H1 (cell line): ENCODE data around the gene ZNF737. TPM values are rescaled to one million over a fixed set of nuclear protein-coding genes. Genes with fewer than 3 reads are reported as not detected.

Experiments
- CTCF ChIA-PET: fragments of 300-600 bp; sonication (Branson Sonifier 250); formaldehyde crosslinking; loops from one replicate; lab custom pipeline; 2021; ENCODE audit not compliant: partially characterized antibody; lab: Charles Lee
- POLR2A ChIA-PET: fragments of 300-600 bp; sonication (Branson Sonifier 250); formaldehyde crosslinking; loops from one replicate; lab custom pipeline; 2021; ENCODE audit warnings: inconsistent platforms; ENCODE audit not compliant: partially characterized antibody; lab: Charles Lee
- DNase-seq, 2 experiments: peaks; one replicate each; pipeline versions ENCODE4 v3.0.0 to v3.0.0-alpha.2; 2010 to 2022; ENCODE audit warnings: low spot score in 2 of 2, low read depth in 1 of 2, mixed read lengths in 1 of 2
- FAIRE-seq: peaks from 2 replicates; lab custom pipeline; 2011; peaks lifted over from hg19 to GRCh38; lab: Jason Lieb, UNC
- H2AFZ ChIP-seq: 2 replicates; pipeline ENCODE4 v1.8.1; 2012; ENCODE audit warnings: low read length, inconsistent platforms
- H2AK5ac ChIP-seq: 2 replicates; pipeline ENCODE4 v1.6.1; 2013; ENCODE audit warnings: low read depth, low read length
- H2BK120ac ChIP-seq: replicated peaks from 2 replicates; pipeline ENCODE3; 2013; ENCODE audit warnings: low read depth, low read length, inconsistent platforms
- H2BK12ac ChIP-seq: 2 replicates; pipeline ENCODE4 v1.6.1; 2013; ENCODE audit warnings: low read depth, low read length
- H2BK15ac ChIP-seq: 2 replicates; pipeline ENCODE4 v1.6.1; 2013; ENCODE audit warnings: low read length
- H2BK20ac ChIP-seq: 2 replicates; pipeline ENCODE4 v1.6.1; 2013; ENCODE audit warnings: low read length
- H2BK5ac ChIP-seq: 2 replicates; pipeline ENCODE4 v1.6.1; 2013; ENCODE audit warnings: low read depth, low read length
- H3K14ac ChIP-seq: 2 replicates; pipeline ENCODE4 v1.6.1; 2013; ENCODE audit warnings: inconsistent platforms; ENCODE audit not compliant: insufficient read length
- H3K18ac ChIP-seq: 2 replicates; pipeline ENCODE4 v1.6.1; 2013; ENCODE audit warnings: low read length; ENCODE audit errors: extremely low read depth
- H3K23ac ChIP-seq: 2 replicates; pipeline ENCODE4 v1.6.1; 2013; ENCODE audit warnings: inconsistent platforms; ENCODE audit not compliant: insufficient read length
- H3K23me2 ChIP-seq: 2 replicates; pipeline ENCODE4 v1.6.1; 2013; ENCODE audit warnings: low read depth, low read length
- H3K27ac ChIP-seq: 2 replicates; pipeline ENCODE4 v1.6.1; 2011; ENCODE audit warnings: low read depth, low read length, inconsistent platforms
- H3K27me3 ChIP-seq, 4 experiments: replicated peaks in 1 of 4; 1 replicate in 1 of 4; 2 replicates in 3 of 4; pipeline versions ENCODE4 v1.6.1 to v1.8.1; 2011 to 2013; ENCODE audit warnings: low read length in 3 of 4, mild to moderate bottlenecking in 3 of 4, inconsistent platforms in 2 of 4, mixed read lengths in 2 of 4, moderate library complexity in 1 of 4; ENCODE audit not compliant: control insufficient read depth in 3 of 4, insufficient read depth in 3 of 4; ENCODE audit errors: extremely low read depth in 1 of 4
- H3K36me3 ChIP-seq, 4 experiments: 2 replicates each; pipeline versions ENCODE4 v1.6.1 to v1.8.1; 2011 to 2013; ENCODE audit warnings: mild to moderate bottlenecking in 4 of 4, low read length in 3 of 4, moderate library complexity in 2 of 4, control low read depth in 1 of 4, inconsistent platforms in 1 of 4; ENCODE audit not compliant: insufficient read depth in 4 of 4, control insufficient read depth in 2 of 4
- H3K4ac ChIP-seq: replicated peaks from 2 replicates; pipeline ENCODE3; 2013; ENCODE audit warnings: low read length, low read depth, mixed read lengths, inconsistent platforms; ENCODE audit not compliant: insufficient read length
- H3K4me1 ChIP-seq, 4 experiments: replicated peaks in 1 of 4; 1 replicate in 1 of 4; 2 replicates in 3 of 4; pipeline versions ENCODE4 v1.6.1 to v1.8.1; 2011 to 2013; ENCODE audit warnings: low read length in 3 of 4, inconsistent platforms in 2 of 4, mixed read lengths in 1 of 4; ENCODE audit not compliant: insufficient read depth in 4 of 4, control insufficient read depth in 3 of 4
- H3K4me2 ChIP-seq, 2 experiments: 2 replicates each; pipeline versions ENCODE4 v1.6.1 to v1.8.1; 2011 to 2013; ENCODE audit warnings: low read depth in 2 of 2, low read length in 2 of 2, control low read depth in 1 of 2, inconsistent platforms in 1 of 2, mild to moderate bottlenecking in 1 of 2; ENCODE audit not compliant: insufficient read depth in 1 of 2
- H3K4me3 ChIP-seq, 4 experiments: fragments of 200-600, 300-600 bp in 1 of 4; sonication (generic), shearing (Covaris generic), sonication (Bioruptor Twin) in 1 of 4; 2 replicates each; pipeline versions ENCODE4 v1.5.1 to v1.8.1; 2011 to 2016; ENCODE audit warnings: low read length in 4 of 4, low read depth in 3 of 4, control low read depth in 2 of 4, inconsistent platforms in 2 of 4, mild to moderate bottlenecking in 2 of 4, mixed read lengths in 1 of 4, moderate library complexity in 1 of 4; ENCODE audit not compliant: insufficient read depth in 2 of 4; ENCODE audit errors: extremely low read depth in 1 of 4
- H3K56ac ChIP-seq: replicated peaks from 2 replicates; pipeline ENCODE3; 2013; ENCODE audit warnings: low read depth, mild to moderate bottlenecking, mixed read lengths, low read length, inconsistent platforms; ENCODE audit not compliant: insufficient read length
- H3K79me1 ChIP-seq: 2 replicates; pipeline ENCODE4 v1.6.1; 2013; ENCODE audit warnings: low read depth, low read length, control low read depth
- H3K79me2 ChIP-seq, 2 experiments: 2 replicates each; pipeline versions ENCODE4 v1.6.1 to v1.8.1; 2012 to 2013; ENCODE audit warnings: low read length in 2 of 2, mild to moderate bottlenecking in 2 of 2, inconsistent platforms in 1 of 2; ENCODE audit not compliant: insufficient read depth in 2 of 2, control insufficient read depth in 1 of 2
- H3K9ac ChIP-seq, 4 experiments: replicated peaks in 1 of 4; 1 replicate in 1 of 4; 2 replicates in 3 of 4; pipeline versions ENCODE4 v1.6.1 to v1.8.1; 2011 to 2013; ENCODE audit warnings: low read depth in 3 of 4, low read length in 3 of 4, control low read depth in 2 of 4, mild to moderate bottlenecking in 2 of 4, moderate library complexity in 2 of 4, inconsistent platforms in 1 of 4; ENCODE audit errors: extremely low read depth in 1 of 4
- H3K9me3 ChIP-seq, 2 experiments: 2 replicates each; pipeline versions ENCODE4 v1.6.1 to v1.8.1; 2012 to 2013; ENCODE audit warnings: mild to moderate bottlenecking in 2 of 2, moderate library complexity in 2 of 2, control low read depth in 1 of 2, inconsistent platforms in 1 of 2, low read depth in 1 of 2, low read length in 1 of 2, mixed read lengths in 1 of 2; ENCODE audit not compliant: insufficient read depth in 2 of 2
- H4K20me1 ChIP-seq, 2 experiments: replicated peaks in 1 of 2; 2 replicates each; pipeline versions ENCODE3 to v1.8.1; 2011 to 2013; ENCODE audit warnings: inconsistent platforms in 2 of 2, low read length in 2 of 2, mild to moderate bottlenecking in 1 of 2; ENCODE audit not compliant: insufficient read depth in 2 of 2, control insufficient read depth in 1 of 2
- H4K5ac ChIP-seq: 2 replicates; pipeline ENCODE4 v1.6.1; 2013; ENCODE audit warnings: low read length, low read depth, mixed read lengths, inconsistent platforms; ENCODE audit not compliant: insufficient read length
- H4K8ac ChIP-seq: 2 replicates; pipeline ENCODE4 v1.8.0; 2013; ENCODE audit warnings: mild to moderate bottlenecking, moderate library complexity, low read length, inconsistent platforms; ENCODE audit not compliant: insufficient read depth; ENCODE audit errors: extremely low read depth
- H4K91ac ChIP-seq: replicated peaks from 2 replicates; pipeline ENCODE3; 2013; ENCODE audit warnings: low read length, mixed read lengths, inconsistent platforms; ENCODE audit not compliant: insufficient read length
- TEAD4 ChIP-seq: IDR thresholded peaks from 2 replicates; pipeline ENCODE4 v1.6.1; 2012; ENCODE audit warnings: low read depth, low read length, inconsistent platforms, mixed read lengths
- WGBS, 2 experiments: shearing (Covaris generic) in 1 of 2; methylation state at CpG; one replicate each; pipeline versions ENCODE4 v1.1.6 to v1.1.7; 2013 to 2015; ENCODE audit warnings: low lambda C conversion rate in 2 of 2, mixed read lengths in 2 of 2, inconsistent platforms in 1 of 2, low coverage in 1 of 2, missing lambda C conversion rate in 1 of 2; ENCODE audit not compliant: insufficient replicate concordance in 2 of 2, insufficient coverage in 1 of 2, insufficient read length in 1 of 2; ENCODE audit errors: extremely low coverage in 1 of 2, missing lambda C conversion rate in 1 of 2; 5-methylcytosine and 5-hydroxymethylcytosine counted together
- polyA plus RNA-seq, 7 experiments: library from polyadenylated mRNA; depleted of rRNA in 3 of 7; stranded (reverse) in 5 of 7; unstranded in 2 of 7; fragments of >200 nt in 5 of 7; fragments of 200-250 nt in 2 of 7; gene quantifications; 1 replicate in 5 of 7; 2 replicates in 1 of 7; 4 replicates in 1 of 7; pipeline versions ENCODE4 v1.2.1 to v1.2.3, GENCODE V29; 2011 to 2013; ENCODE audit warnings: missing spikeins in 2 of 7, mixed read lengths in 2 of 7
- total RNA-seq: library from RNA; stranded (reverse); fragmentation: NEBNext Ultra II Directional; extraction: Animal tissue kit (Norgen Biotek cat#: 25700); gene quantifications from 2 replicates; pipeline ENCODE4 v1.2.1, GENCODE V29; 2021

The ZNF737 gene
- total and polyA plus RNA-seq, 2 of the 8 experiments (the other 6 are each of a cell fraction or from before 2014, with no cell fraction given): 6.1 to 19.7 TPM

DNA sequence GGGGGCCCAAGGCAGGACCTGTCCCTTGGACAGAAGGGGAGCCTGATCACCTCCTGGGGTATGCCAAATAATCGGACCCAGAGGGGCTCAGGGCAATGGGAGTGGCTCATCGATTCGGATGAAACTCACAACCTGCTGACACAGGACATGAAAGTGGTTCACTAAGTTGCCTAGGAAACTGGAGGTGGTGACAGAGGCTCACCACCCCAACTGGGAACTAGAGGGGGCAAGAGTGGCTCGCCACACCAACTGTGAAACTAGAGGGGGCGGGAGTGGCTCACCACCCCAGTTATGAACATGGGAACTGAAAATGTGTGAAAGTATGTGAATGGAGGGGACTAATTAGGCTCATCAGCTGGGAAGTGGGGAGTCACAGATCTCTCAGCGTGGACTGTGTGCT, 46.3 kb upstream of the ZNF737 start:
- Histone ChIP-seq H4K8ac (no peak overlapping the region), H3K18ac (no peak overlapping the region), H3K27ac (no peak overlapping the region), H3K4me1 (no peaks in the 10 kb centered on the region), H2BK15ac (no peak overlapping the region), H3K9me3 (0 out of 4 replicates have a peak, but pooled peaks cover 0 to 2% of the 10 kb centered on the region in 2 experiments), H2AFZ (no peak overlapping the region), H2BK120ac (no peak overlapping the region), H2BK5ac (no peak overlapping the region), H3K79me1 (no peaks in the 10 kb centered on the region), H4K91ac (no peak overlapping the region), H3K27me3 (no peaks in the 10 kb centered on the region; a peak in 1 of 7 replicates), H3K36me3 (no peaks in the 10 kb centered on the region), H4K5ac (no peak overlapping the region), H4K20me1 (no peaks in the 10 kb centered on the region), H3K9ac (no peak overlapping the region), H2BK12ac (no peak overlapping the region), H2AK5ac (no peak overlapping the region), H3K14ac (no peak overlapping the region), H3K4me2 (no peak overlapping the region), H3K23me2 (no peaks in the 10 kb centered on the region), H3K4ac (no peak overlapping the region), H2BK20ac (no peak overlapping the region), H3K4me3 (no peak overlapping the region), H3K23ac (no peak overlapping the region), H3K56ac (no peak overlapping the region), H3K79me2 (no peaks in the 10 kb centered on the region)
- FAIRE-seq (no peak), DNase-seq (no peak)
- ChIA-PET POLR2A (interaction anchor here (1.4 kb wide), 1 partner anchor 49 kb away, joined by 4 read pairs; the partner anchor contains the start of gene ZNF626), CTCF (interaction anchor here (1.6 kb wide), 1 partner anchor 54 kb away, joined by 5 read pairs; no protein-coding TSS in a partner anchor)
- WGBS, 2 experiments: 84% methylated on average over 6 of the region's 6 CpGs; no CpG with 5 or more reads in 1 of the 2 experiments
- TF ChIP-seq TEAD4: no peak
